Measurements from ENCODE around the gene CASQ1. TPM values are rescaled to one million over a fixed set of nuclear protein-coding genes. Genes with fewer than 3 reads are reported as not detected.

The CASQ1 gene
- total RNA-seq, 1 donor from 2014 or later, result 0.27 TPM

DNA sequence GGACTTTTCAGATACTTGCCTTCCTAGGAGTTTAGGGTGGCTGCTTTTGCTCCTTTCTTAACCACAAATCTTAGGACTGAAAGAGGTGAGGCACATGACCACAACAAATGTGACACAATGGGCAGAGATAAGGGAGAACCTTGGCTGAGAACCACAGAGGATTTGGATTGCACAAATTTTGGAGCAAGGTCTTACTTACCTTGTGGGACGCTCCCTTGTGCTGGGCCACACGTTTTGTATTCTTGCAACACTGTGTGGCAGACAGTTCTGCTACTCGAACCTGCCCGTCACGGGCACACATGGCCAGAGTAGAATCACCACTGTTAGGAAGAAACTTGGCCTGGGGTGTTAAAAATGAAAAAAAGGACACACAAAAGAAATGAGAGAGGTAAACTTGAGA lies 48.0 kb downstream of the CASQ1 start:
- intact Hi-C loops (cut with DNase I), result no loop called here
- H3K36me3 ChIP-seq, result peaks cover 97% of the 10 kb centered on the region

DNA sequence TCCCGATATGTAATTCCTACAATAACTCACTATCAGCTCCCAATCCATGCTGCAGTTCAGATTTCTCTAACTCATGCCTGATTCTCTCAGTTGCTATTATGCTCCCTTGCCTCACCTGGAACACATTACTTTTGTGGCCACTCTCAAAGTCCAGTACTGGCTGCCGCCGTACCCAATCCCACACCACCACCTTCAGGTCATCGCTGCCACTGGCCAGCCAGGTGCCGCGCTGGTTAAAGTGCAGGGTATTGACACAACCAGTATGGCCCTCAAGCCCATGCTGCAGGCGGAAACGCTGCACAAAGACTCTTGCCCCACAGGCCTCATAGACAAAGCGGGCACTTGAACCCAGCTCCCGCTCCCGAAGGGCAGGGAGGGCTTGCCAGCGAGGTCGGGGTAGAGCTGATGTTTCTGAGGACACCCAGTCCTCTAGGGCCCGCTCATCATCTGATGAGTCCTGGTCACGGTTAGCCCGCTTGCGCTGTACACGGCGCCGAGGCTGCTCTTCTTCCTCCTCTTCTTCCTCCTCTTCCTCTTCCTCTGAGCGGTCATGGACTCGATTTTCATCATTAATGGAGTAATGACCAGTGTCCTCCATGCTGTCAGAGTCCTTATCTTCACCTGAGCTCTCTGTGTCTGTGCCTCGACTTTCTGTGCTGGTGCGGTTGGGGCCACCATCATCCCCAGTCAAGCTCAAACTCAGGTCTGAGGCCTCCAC lies 49.4 kb downstream of the CASQ1 start:
- H3K9me3 ChIP-seq, result no peaks in the 10 kb centered on the region
- H3K36me3 ChIP-seq, result peaks cover 93% of the 10 kb centered on the region
- ATAC-seq (no peak), DNase-seq (no peak)
- no peak overlapping the region for H3K4me3 ChIP-seq
- TF ChIP-seq, protein P1, sequence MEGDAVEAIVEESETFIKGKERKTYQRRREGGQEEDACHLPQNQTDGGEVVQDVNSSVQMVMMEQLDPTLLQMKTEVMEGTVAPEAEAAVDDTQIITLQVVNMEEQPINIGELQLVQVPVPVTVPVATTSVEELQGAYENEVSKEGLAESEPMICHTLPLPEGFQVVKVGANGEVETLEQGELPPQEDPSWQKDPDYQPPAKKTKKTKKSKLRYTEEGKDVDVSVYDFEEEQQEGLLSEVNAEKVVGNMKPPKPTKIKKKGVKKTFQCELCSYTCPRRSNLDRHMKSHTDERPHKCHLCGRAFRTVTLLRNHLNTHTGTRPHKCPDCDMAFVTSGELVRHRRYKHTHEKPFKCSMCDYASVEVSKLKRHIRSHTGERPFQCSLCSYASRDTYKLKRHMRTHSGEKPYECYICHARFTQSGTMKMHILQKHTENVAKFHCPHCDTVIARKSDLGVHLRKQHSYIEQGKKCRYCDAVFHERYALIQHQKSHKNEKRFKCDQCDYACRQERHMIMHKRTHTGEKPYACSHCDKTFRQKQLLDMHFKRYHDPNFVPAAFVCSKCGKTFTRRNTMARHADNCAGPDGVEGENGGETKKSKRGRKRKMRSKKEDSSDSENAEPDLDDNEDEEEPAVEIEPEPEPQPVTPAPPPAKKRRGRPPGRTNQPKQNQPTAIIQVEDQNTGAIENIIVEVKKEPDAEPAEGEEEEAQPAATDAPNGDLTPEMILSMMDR (IDR thresholded peaks at IDR 0.05), result no peak
- peaks cover 18% of the 10 kb centered on the region for H3K4me1 ChIP-seq
- intact Hi-C loops (cut with DNase I), result no loop called here
- H3K27me3 ChIP-seq (ENCODE audit: low read depth), result no peaks in the 10 kb centered on the region
- no peak overlapping the region for H3K27ac ChIP-seq

More for the DNA sequence above, 48.0 kb downstream of the CASQ1 start:
- ATAC-seq, result no peak
- H3K4me1 ChIP-seq, result peaks cover 8% of the 10 kb centered on the region
- TF ChIP-seq, protein P1 (IDR thresholded peaks at IDR 0.05), result no peak
- no peak for DNase-seq
- no peaks in the 10 kb centered on the region for H3K27me3 ChIP-seq (ENCODE audit: low read depth)
- H3K4me3 ChIP-seq, result no peak overlapping the region
- no peak overlapping the region for H3K27ac ChIP-seq
- H3K9me3 ChIP-seq, result no peaks in the 10 kb centered on the region

GRCh38 chr1:160243767-160244166 lies 53.4 kb downstream of the CASQ1 start:
- no peaks in the 10 kb centered on the region for H3K27me3 ChIP-seq (ENCODE audit: low read depth)
- no peaks in the 10 kb centered on the region for H3K9me3 ChIP-seq
- ATAC-seq (no peak), DNase-seq (no peak)
- TF ChIP-seq, protein P1 (IDR thresholded peaks at IDR 0.05), result no peak
- H3K27ac ChIP-seq, result no peak overlapping the region
- peaks cover 54% of the 10 kb centered on the region for H3K36me3 ChIP-seq
- intact Hi-C loops (cut with DNase I), result no loop called here
- H3K4me3 ChIP-seq, result no peak overlapping the region
- peaks cover 18% of the 10 kb centered on the region for H3K4me1 ChIP-seq

GRCh38 chr1:160244209-160244608 lies 53.8 kb downstream of the CASQ1 start:
- intact Hi-C loops (cut with DNase I), result no loop called here

GRCh38 chr1:160245434-160245833 lies 55.1 kb downstream of the CASQ1 start:
- Histone ChIP-seq H3K36me3 (peaks cover 37% of the 10 kb centered on the region), H3K27ac (no peak overlapping the region), H3K9me3 (no peaks in the 10 kb centered on the region), H3K4me1 (peaks cover 18% of the 10 kb centered on the region), H3K4me3 (no peak overlapping the region), H3K27me3 (ENCODE audit: low read depth) (no peaks in the 10 kb centered on the region)
- intact Hi-C loops (cut with DNase I), result no loop called here
- ATAC-seq (no peak), DNase-seq (no peak)
- TF ChIP-seq, protein P1 (IDR thresholded peaks at IDR 0.05), result no peak

More at GRCh38 chr1:160244209-160244608, 53.8 kb downstream of the CASQ1 start:
- peaks cover 49% of the 10 kb centered on the region for H3K36me3 ChIP-seq
- H3K27me3 ChIP-seq (ENCODE audit: low read depth), result no peaks in the 10 kb centered on the region
- H3K4me3 ChIP-seq, result no peak overlapping the region
- no peak for ATAC-seq
- H3K4me1 ChIP-seq, result peaks cover 18% of the 10 kb centered on the region
- no peaks in the 10 kb centered on the region for H3K9me3 ChIP-seq
- H3K27ac ChIP-seq, result no peak overlapping the region
- DNase-seq, result no peak
- TF ChIP-seq, protein P1 (IDR thresholded peaks at IDR 0.05), result no peak
